GM19397 (cell line): ENCODE data around the gene FLAD1.
"Not testable (repeated sequence)": the region's sequence is repeated elsewhere in the genome, so short reads cannot be mapped to it uniquely, and the experiment has no call there.

Source experiments
- ATAC-seq: cut with Tn5 transposase; IDR thresholded peaks from one replicate; pipeline ENCODE4 v1.9.1; 2021; ENCODE audit warnings: mild to moderate bottlenecking, moderate library complexity; ENCODE audit not compliant: unreplicated experiment

The FLAD1 gene

GRCh38 chr1:154988058-154988954, 5.2 kb downstream of the FLAD1 start:
- no peak for ATAC-seq

GRCh38 chr1:154989195-154989860, 6.2 kb downstream of the FLAD1 start:
- ATAC-seq: no peak

- no peak for ATAC-seq
These were observed 7.1 kb downstream of the FLAD1 start for GRCh38 chr1:154990276-154990675.

- no peak for ATAC-seq
These were observed 9.8 kb downstream of the FLAD1 start for GRCh38 chr1:154992721-154993571.

GRCh38 chr1:154993572-154994268, 10.6 kb downstream of the FLAD1 start, which contains the start of gene LENEP:
Gene LENEP (plus strand): TSS chr1:154993586. CDS start chr1:154993608, 22 bp downstream.
- no peak for ATAC-seq

- ATAC-seq: no peak
These were observed 11.1 kb downstream of the FLAD1 start for GRCh38 chr1:154994269-154994587.

GRCh38 chr1:154994591-154994990, 11.4 kb downstream of the FLAD1 start:
- no peak for ATAC-seq

GRCh38 chr1:154995301-154995983, 12.3 kb downstream of the FLAD1 start:
- ATAC-seq: not testable (repeated sequence)

- ATAC-seq: no peak
These were observed 14.0 kb downstream of the FLAD1 start for GRCh38 chr1:154996966-154997701.

GRCh38 chr1:154998201-154998780, 15.1 kb downstream of the FLAD1 start:
- ATAC-seq: no peak

GRCh38 chr1:154998818-154999570, 15.8 kb downstream of the FLAD1 start:
- no peak for ATAC-seq

- no peak for ATAC-seq
These were observed 16.6 kb downstream of the FLAD1 start for GRCh38 chr1:154999571-155000410.

GRCh38 chr1:155000411-155000725, 17.2 kb downstream of the FLAD1 start:
- no peak for ATAC-seq

GRCh38 chr1:155000726-155001424, 17.7 kb downstream of the FLAD1 start:
- peak; percentile 31 for ATAC-seq

GRCh38 chr1:155001425-155001674, 18.2 kb downstream of the FLAD1 start:
- ATAC-seq: no peak

GRCh38 chr1:155001675-155002463, 18.7 kb downstream of the FLAD1 start:
- ATAC-seq: peak; percentile 48
